ENCODE measurements around the gene OGFOD1.

DNA sequence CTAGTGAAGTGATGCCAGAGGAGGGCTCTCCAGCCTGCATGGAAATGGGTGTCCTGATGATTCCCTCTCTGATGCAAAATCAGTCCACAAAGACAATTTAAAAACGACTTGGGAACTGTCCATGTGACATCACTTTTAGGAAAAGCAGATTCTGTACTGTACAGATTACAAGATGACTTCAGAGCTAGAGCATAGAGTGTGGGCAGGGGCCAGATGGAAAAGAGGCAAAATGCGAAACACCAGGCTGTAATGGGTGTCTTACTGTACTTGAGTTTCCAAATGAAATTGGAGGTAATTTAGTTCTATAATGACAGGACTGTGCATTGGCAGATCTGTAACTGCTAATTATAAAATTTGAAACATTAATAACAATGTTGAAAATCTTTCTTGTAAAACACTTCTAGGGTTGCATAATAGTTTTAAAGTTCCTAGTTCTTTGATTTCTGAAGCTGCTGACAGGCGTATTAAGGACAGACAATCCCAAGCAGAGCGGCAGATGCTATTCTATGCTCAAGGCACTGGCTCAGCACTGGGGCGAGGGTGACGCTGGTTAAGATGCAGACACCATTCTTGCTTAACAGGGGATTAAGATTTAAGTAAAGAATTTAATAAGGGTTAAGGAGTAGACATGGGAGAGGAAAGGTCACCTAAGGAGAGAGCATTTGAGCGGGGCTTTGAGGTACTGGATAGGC lies 29.6 kb downstream of the OGFOD1 start:
- TF ChIP-seq SAP30 (IDR thresholded peaks at IDR 0.05; ENCODE audit: borderline replicate concordance, insufficient read depth, low read depth, low read length, poor library complexity, severe bottlenecking) (no peak), RBM22 (IDR thresholded peaks at IDR 0.05; ENCODE audit: low read depth, low read length, poor library complexity, severe bottlenecking) (no peak)
- TF ChIP-seq, protein P1, sequence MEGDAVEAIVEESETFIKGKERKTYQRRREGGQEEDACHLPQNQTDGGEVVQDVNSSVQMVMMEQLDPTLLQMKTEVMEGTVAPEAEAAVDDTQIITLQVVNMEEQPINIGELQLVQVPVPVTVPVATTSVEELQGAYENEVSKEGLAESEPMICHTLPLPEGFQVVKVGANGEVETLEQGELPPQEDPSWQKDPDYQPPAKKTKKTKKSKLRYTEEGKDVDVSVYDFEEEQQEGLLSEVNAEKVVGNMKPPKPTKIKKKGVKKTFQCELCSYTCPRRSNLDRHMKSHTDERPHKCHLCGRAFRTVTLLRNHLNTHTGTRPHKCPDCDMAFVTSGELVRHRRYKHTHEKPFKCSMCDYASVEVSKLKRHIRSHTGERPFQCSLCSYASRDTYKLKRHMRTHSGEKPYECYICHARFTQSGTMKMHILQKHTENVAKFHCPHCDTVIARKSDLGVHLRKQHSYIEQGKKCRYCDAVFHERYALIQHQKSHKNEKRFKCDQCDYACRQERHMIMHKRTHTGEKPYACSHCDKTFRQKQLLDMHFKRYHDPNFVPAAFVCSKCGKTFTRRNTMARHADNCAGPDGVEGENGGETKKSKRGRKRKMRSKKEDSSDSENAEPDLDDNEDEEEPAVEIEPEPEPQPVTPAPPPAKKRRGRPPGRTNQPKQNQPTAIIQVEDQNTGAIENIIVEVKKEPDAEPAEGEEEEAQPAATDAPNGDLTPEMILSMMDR (IDR thresholded peaks at IDR 0.05 in 2 of 3, conservative IDR thresholded peaks at IDR 0.05 in 1 of 3; ENCODE audit: insufficient read depth in 2 of 3, low read depth in 1 of 3, low read length in 3 of 3), result no peak
- TF ChIP-seq, protein P2, sequence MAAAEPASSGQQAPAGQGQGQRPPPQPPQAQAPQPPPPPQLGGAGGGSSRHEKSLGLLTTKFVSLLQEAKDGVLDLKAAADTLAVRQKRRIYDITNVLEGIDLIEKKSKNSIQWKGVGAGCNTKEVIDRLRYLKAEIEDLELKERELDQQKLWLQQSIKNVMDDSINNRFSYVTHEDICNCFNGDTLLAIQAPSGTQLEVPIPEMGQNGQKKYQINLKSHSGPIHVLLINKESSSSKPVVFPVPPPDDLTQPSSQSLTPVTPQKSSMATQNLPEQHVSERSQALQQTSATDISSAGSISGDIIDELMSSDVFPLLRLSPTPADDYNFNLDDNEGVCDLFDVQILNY (CRISPR knock-in tag; IDR thresholded peaks at IDR 0.05), result no peak
